Measurements from ENCODE around the gene RASGRF1.

DNA sequence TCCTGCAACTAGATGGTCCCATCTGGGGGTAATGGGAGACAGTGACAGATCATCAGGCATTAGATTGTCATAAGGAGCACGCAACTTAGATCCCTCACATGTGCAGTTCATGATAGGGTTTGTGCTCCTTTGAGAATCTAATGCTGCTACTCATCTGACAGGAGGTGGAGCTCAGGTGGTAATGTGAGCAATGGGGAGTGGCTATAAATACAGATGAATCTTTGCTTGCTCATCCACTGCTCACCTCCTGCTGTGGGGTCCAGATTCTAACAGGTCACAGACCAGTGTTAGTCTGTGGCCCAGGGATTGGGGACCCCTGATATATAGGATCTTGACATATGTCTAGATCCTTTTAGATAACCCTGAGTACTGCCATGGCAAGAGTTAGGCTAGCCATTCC, 52.7 kb downstream of the RASGRF1 start:
- TF ChIP-seq, protein P1, sequence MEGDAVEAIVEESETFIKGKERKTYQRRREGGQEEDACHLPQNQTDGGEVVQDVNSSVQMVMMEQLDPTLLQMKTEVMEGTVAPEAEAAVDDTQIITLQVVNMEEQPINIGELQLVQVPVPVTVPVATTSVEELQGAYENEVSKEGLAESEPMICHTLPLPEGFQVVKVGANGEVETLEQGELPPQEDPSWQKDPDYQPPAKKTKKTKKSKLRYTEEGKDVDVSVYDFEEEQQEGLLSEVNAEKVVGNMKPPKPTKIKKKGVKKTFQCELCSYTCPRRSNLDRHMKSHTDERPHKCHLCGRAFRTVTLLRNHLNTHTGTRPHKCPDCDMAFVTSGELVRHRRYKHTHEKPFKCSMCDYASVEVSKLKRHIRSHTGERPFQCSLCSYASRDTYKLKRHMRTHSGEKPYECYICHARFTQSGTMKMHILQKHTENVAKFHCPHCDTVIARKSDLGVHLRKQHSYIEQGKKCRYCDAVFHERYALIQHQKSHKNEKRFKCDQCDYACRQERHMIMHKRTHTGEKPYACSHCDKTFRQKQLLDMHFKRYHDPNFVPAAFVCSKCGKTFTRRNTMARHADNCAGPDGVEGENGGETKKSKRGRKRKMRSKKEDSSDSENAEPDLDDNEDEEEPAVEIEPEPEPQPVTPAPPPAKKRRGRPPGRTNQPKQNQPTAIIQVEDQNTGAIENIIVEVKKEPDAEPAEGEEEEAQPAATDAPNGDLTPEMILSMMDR (IDR thresholded peaks at IDR 0.05; ENCODE audit: insufficient read depth, low read length) = no peak
- TF ChIP-seq GABPA (IDR thresholded peaks at IDR 0.05; ENCODE audit: low read depth) (no peak), SPI1 (IDR thresholded peaks at IDR 0.05; ENCODE audit: borderline replicate concordance, low read depth) (no peak)
- TF ChIP-seq, protein P2, sequence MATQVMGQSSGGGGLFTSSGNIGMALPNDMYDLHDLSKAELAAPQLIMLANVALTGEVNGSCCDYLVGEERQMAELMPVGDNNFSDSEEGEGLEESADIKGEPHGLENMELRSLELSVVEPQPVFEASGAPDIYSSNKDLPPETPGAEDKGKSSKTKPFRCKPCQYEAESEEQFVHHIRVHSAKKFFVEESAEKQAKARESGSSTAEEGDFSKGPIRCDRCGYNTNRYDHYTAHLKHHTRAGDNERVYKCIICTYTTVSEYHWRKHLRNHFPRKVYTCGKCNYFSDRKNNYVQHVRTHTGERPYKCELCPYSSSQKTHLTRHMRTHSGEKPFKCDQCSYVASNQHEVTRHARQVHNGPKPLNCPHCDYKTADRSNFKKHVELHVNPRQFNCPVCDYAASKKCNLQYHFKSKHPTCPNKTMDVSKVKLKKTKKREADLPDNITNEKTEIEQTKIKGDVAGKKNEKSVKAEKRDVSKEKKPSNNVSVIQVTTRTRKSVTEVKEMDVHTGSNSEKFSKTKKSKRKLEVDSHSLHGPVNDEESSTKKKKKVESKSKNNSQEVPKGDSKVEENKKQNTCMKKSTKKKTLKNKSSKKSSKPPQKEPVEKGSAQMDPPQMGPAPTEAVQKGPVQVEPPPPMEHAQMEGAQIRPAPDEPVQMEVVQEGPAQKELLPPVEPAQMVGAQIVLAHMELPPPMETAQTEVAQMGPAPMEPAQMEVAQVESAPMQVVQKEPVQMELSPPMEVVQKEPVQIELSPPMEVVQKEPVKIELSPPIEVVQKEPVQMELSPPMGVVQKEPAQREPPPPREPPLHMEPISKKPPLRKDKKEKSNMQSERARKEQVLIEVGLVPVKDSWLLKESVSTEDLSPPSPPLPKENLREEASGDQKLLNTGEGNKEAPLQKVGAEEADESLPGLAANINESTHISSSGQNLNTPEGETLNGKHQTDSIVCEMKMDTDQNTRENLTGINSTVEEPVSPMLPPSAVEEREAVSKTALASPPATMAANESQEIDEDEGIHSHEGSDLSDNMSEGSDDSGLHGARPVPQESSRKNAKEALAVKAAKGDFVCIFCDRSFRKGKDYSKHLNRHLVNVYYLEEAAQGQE (IDR thresholded peaks at IDR 0.05; ENCODE audit: insufficient replicate concordance, low read depth) = no peak
